GM19438 (cell line): Measurements from ENCODE around the gene PAEP.
"Not testable (repeated sequence)": the region's sequence is repeated elsewhere in the genome, so short reads cannot be mapped to it uniquely, and the experiment has no call there.

ENCODE experiments used
- ATAC-seq: cut with Tn5 transposase; IDR thresholded peaks from one replicate; pipeline ENCODE4 v1.9.1; 2021; ENCODE audit warnings: low read depth; ENCODE audit not compliant: unreplicated experiment

Gene PAEP

GRCh38 chr9:135525241-135526088 is 36.1 kb upstream of the PAEP start:
- no peak for ATAC-seq

- ATAC-seq = no peak
Measured at GRCh38 chr9:135526089-135526729, 35.3 kb upstream of the PAEP start.

GRCh38 chr9:135526730-135527571 is 34.6 kb upstream of the PAEP start:
- no peak for ATAC-seq

GRCh38 chr9:135528842-135529435 is 32.6 kb upstream of the PAEP start:
- ATAC-seq = not testable (repeated sequence)

GRCh38 chr9:135530146-135530545 is 31.4 kb upstream of the PAEP start:
- ATAC-seq = no peak

- no peak for ATAC-seq
Measured at GRCh38 chr9:135531096-135531495, 30.5 kb upstream of the PAEP start.

GRCh38 chr9:135533113-135533512 is 28.4 kb upstream of the PAEP start:
- ATAC-seq = no peak

- ATAC-seq = no peak
Measured at GRCh38 chr9:135533674-135534073, 27.9 kb upstream of the PAEP start.

- ATAC-seq = not testable (repeated sequence)
Measured at GRCh38 chr9:135534192-135534711, 27.3 kb upstream of the PAEP start.

- ATAC-seq = not testable (repeated sequence)
Measured at GRCh38 chr9:135534826-135535225, 26.7 kb upstream of the PAEP start.

- ATAC-seq = not testable (repeated sequence)
Measured at GRCh38 chr9:135535631-135536030, 25.9 kb upstream of the PAEP start.

- no peak for ATAC-seq
Measured at GRCh38 chr9:135536216-135536615, 25.3 kb upstream of the PAEP start.

- ATAC-seq = not testable (repeated sequence)
Measured at GRCh38 chr9:135543262-135543894, 18.2 kb upstream of the PAEP start.

GRCh38 chr9:135544981-135545635 is 16.4 kb upstream of the PAEP start:
- ATAC-seq = no peak

GRCh38 chr9:135545646-135546176 is 15.8 kb upstream of the PAEP start, which contains the start of gene OBP2A:
Gene OBP2A (plus strand): TSS chr9:135546126. CDS start chr9:135546181, 55 bp downstream.
- ATAC-seq = not testable (repeated sequence)

GRCh38 chr9:135546792-135547617 is 14.6 kb upstream of the PAEP start:
- ATAC-seq = not testable (repeated sequence)

- ATAC-seq = no peak
Measured at GRCh38 chr9:135547756-135548736, 13.5 kb upstream of the PAEP start.
